GM21619 (cell line): Measurements from ENCODE around the gene JMJD4.
"Not testable (repeated sequence)": the region's sequence is repeated elsewhere in the genome, so short reads cannot be mapped to it uniquely, and the experiment has no call there.

Experiments
- ATAC-seq: cut with Tn5 transposase; IDR thresholded peaks from one replicate; pipeline ENCODE4 v1.9.1; 2021; ENCODE audit not compliant: unreplicated experiment

JMJD4 gene

GRCh38 chr1:227701631-227702030, 33.5 kb downstream of the JMJD4 start:
- ATAC-seq = not testable (repeated sequence)

- no peak for ATAC-seq
Observed at GRCh38 chr1:227697321-227697864, 37.7 kb downstream of the JMJD4 start.

GRCh38 chr1:227685807-227686206, 49.3 kb downstream of the JMJD4 start:
- no peak for ATAC-seq
